B cell (primary cell): ENCODE data around the gene COL4A3. TPM values are rescaled to one million over a fixed set of nuclear protein-coding genes. Genes with fewer than 3 reads are reported as not detected.

Experiments
- ATAC-seq: fragments of 200-7000 bp; cut with Tn5 transposase; one replicate; pipeline ENCODE4 v1.10.0; 2021; ENCODE audit warnings: low read depth, mild to moderate bottlenecking, moderate number of reproducible peaks, moderate library complexity
- CTCF ChIA-PET: fragments of 350-600 bp; sonication (Branson Sonifier 250); formaldehyde crosslinking; loops from one replicate; lab custom pipeline; 2021; ENCODE audit warnings: antibody characterized with exemption, inconsistent platforms; lab: Charles Lee
- POLR2A ChIA-PET: fragments of 350-600 bp; sonication (Branson Sonifier 250); formaldehyde crosslinking; loops from one replicate; lab custom pipeline; 2021; ENCODE audit warnings: antibody characterized with exemption; lab: Charles Lee
- DNase-seq: peaks from one replicate; pipeline ENCODE4 v3.0.0; 2013
- H2AFZ ChIP-seq: 2 replicates; pipeline ENCODE4 v1.6.1; 2012; ENCODE audit warnings: mild to moderate bottlenecking, low read depth, low read length; ENCODE audit not compliant: insufficient read depth, poor library complexity, severe bottlenecking
- H3K27ac ChIP-seq, 2 donors: 1 replicate in 1 of 2; 2 replicates in 1 of 2; pipeline ENCODE4 v1.5.1; 2012 to 2013; ENCODE audit warnings: low read length in 2 of 2, mild to moderate bottlenecking in 2 of 2, moderate library complexity in 1 of 2
- H3K27me3 ChIP-seq, 4 experiments: fragments of 200-600 bp in 1 of 4; sonication (generic) in 1 of 4; replicated peaks in 1 of 4; 1 replicate in 2 of 4; 2 replicates in 2 of 4; pipeline versions ENCODE4 v1.6.1 to v1.7.0; 2013 to 2016; ENCODE audit warnings: low read length in 3 of 4, mild to moderate bottlenecking in 2 of 4, mixed read lengths in 1 of 4, moderate library complexity in 1 of 4; ENCODE audit not compliant: insufficient read depth in 4 of 4, control insufficient read depth in 3 of 4; ENCODE audit errors: control extremely low read depth in 1 of 4
- H3K36me3 ChIP-seq, 2 experiments: replicated peaks in 1 of 2; 1 replicate in 1 of 2; 2 replicates in 1 of 2; pipeline versions ENCODE4 v1.6.1 to v1.7.1; 2013; ENCODE audit warnings: low read length in 1 of 2; ENCODE audit not compliant: insufficient read depth in 2 of 2, control insufficient read depth in 1 of 2; ENCODE audit errors: control extremely low read depth in 1 of 2, extremely low read depth in 1 of 2
- H3K4me1 ChIP-seq, 2 donors: fragments of 200-600 bp in 1 of 2; sonication (generic) in 1 of 2; 1 replicate in 1 of 2; 2 replicates in 1 of 2; pipeline versions ENCODE4 v1.5.1 to v1.6.1; 2013 to 2017; ENCODE audit warnings: low read length in 2 of 2; ENCODE audit not compliant: control insufficient read depth in 2 of 2, insufficient read depth in 2 of 2
- H3K4me2 ChIP-seq: replicated peaks from 2 replicates; pipeline ENCODE3; 2012; ENCODE audit warnings: mild to moderate bottlenecking, low read depth, low read length; ENCODE audit not compliant: poor library complexity, severe bottlenecking
- H3K4me3 ChIP-seq, 5 experiments: fragments of 200-600 bp in 1 of 5; sonication (generic) in 1 of 5; 1 replicate in 3 of 5; 2 replicates in 2 of 5; pipeline versions ENCODE4 v1.5.1 to v1.7.0; 2011 to 2016; ENCODE audit warnings: low read length in 4 of 5, mild to moderate bottlenecking in 4 of 5, low read depth in 2 of 5, control low read depth in 1 of 5, moderate library complexity in 1 of 5; ENCODE audit not compliant: insufficient read depth in 1 of 5; ENCODE audit errors: control extremely low read depth in 1 of 5, extremely low read depth in 1 of 5
- H3K79me2 ChIP-seq: fragments of 200-600 bp; sonication (generic); one replicate; pipeline ENCODE4 v1.6.0; 2016; ENCODE audit warnings: low read length; ENCODE audit not compliant: control insufficient read depth, insufficient read depth
- H3K9ac ChIP-seq: fragments of 200-600 bp; sonication (generic); 2 replicates; pipeline ENCODE4 v1.6.1; 2017; ENCODE audit warnings: mild to moderate bottlenecking, low read length, moderate library complexity
- H3K9me3 ChIP-seq, 3 donors: one replicate each; pipeline versions ENCODE4 v1.6.1 to v1.7.1; 2013; ENCODE audit warnings: low read length in 2 of 3; ENCODE audit not compliant: control insufficient read depth in 2 of 3, insufficient read depth in 1 of 3; ENCODE audit errors: control extremely low read depth in 1 of 3
- H4K20me1 ChIP-seq: 2 replicates; pipeline ENCODE4 v1.6.0; 2012; ENCODE audit warnings: mild to moderate bottlenecking, low read length; ENCODE audit not compliant: insufficient read depth, control insufficient read depth, poor library complexity, severe bottlenecking
- H3K27ac Mint-ChIP-seq: one replicate; pipeline ENCODE4 v1.8.0; 2021; ENCODE audit warnings: mixed read lengths
- H3K27me3 Mint-ChIP-seq: one replicate; pipeline ENCODE4 v1.8.0; 2021; ENCODE audit warnings: mixed read lengths
- H3K4me1 Mint-ChIP-seq: one replicate; pipeline ENCODE4 v1.8.0; 2021; ENCODE audit warnings: mixed read lengths
- H3K4me3 Mint-ChIP-seq: one replicate; pipeline ENCODE4 v1.8.0; 2021; ENCODE audit warnings: mixed read lengths
- H3K9me3 Mint-ChIP-seq: one replicate; pipeline ENCODE4 v1.8.0; 2022; ENCODE audit warnings: mixed read lengths; ENCODE audit not compliant: insufficient read depth
- CTCF ChIP-seq: fragments of 200-600 bp; IDR thresholded peaks from one replicate; pipeline ENCODE4 v1.8.0; 2022; ENCODE audit warnings: antibody characterized with exemption, mild to moderate bottlenecking
- EZH2 ChIP-seq: IDR thresholded peaks from 2 replicates; pipeline ENCODE4 v1.6.1; 2012; ENCODE audit warnings: borderline replicate concordance, low read depth, mild to moderate bottlenecking, moderate library complexity, low read length; ENCODE audit not compliant: insufficient read depth, poor library complexity, severe bottlenecking
- WGBS: methylation state at CpG from one replicate; pipeline ENCODE4 v1.1.5; 2013; ENCODE audit warnings: missing lambda C conversion rate; ENCODE audit not compliant: insufficient coverage; 5-methylcytosine and 5-hydroxymethylcytosine counted together
- intact Hi-C: fragments of 100-400 bp; cut with micrococcal nuclease; formaldehyde crosslinking; loops from one replicate; pipeline ENCODE4 v1.10.0; 2022
- polyA plus RNA-seq: library from polyadenylated mRNA; depleted of rRNA; stranded (reverse); fragments of >200 nt; gene quantifications from 2 replicates; pipeline ENCODE4 v1.2.3, GENCODE V29; 2012
- total RNA-seq, 2 donors: library from RNA; stranded (reverse); fragments of 120-200 nt in 1 of 2; gene quantifications; 1 replicate in 1 of 2; 2 replicates in 1 of 2; pipeline versions ENCODE4 v1.2.3 to v1.2.4, GENCODE V29; 2013 to 2022

The COL4A3 gene
- total and polyA plus RNA-seq, 2 donors (not counting 1 experiment from before 2014, with no cell fraction given) = 33.4 to 45.9 TPM

GRCh38 chr2:227280895-227281294, 116.5 kb downstream of the COL4A3 start:
- peaks cover 0 to 1% (median 0%) of the 10 kb centered on the region in 3 donors for H3K9me3 ChIP-seq
- H2AFZ ChIP-seq = no peak overlapping the region
- H3K4me1 Mint-ChIP-seq = no peaks in the 10 kb centered on the region
- no peak overlapping the region for H3K4me2 ChIP-seq
- POLR2A ChIA-PET = no interaction called here
- TF ChIP-seq EZH2 (no peak), CTCF (no peak)
- no peak overlapping the region for H3K4me3 Mint-ChIP-seq
- H3K27ac ChIP-seq = no peak overlapping the region
- no peaks in the 10 kb centered on the region for H3K9me3 Mint-ChIP-seq
- peaks cover 0 to 7% of the 10 kb centered on the region in 2 experiments for H3K36me3 ChIP-seq
- DNase-seq (no peak), ATAC-seq (no peak)
- H3K27ac Mint-ChIP-seq = no peak overlapping the region
- no peak overlapping the region for H3K4me3 ChIP-seq
- H3K4me1 ChIP-seq = no peaks in the 10 kb centered on the region
- no peak overlapping the region for H3K9ac ChIP-seq
- no peaks in the 10 kb centered on the region for H3K79me2 ChIP-seq
- CTCF ChIA-PET = no interaction called here
- no peaks in the 10 kb centered on the region for H4K20me1 ChIP-seq
- no peaks in the 10 kb centered on the region for H3K27me3 Mint-ChIP-seq
- H3K27me3 ChIP-seq = no peaks in the 10 kb centered on the region
- intact Hi-C loops = no loop called here

- H4K20me1 ChIP-seq = no peaks in the 10 kb centered on the region
- DNase-seq = no peak
- WGBS = 90% methylated on average over 4 of the region's 6 CpGs
- no peaks in the 10 kb centered on the region for H3K4me1 Mint-ChIP-seq
- peaks cover 0 to 1% (median 0%) of the 10 kb centered on the region in 3 donors for H3K9me3 ChIP-seq
- H3K4me2 ChIP-seq = no peak overlapping the region
- no peak overlapping the region for H3K27ac Mint-ChIP-seq
- ChIA-PET CTCF (no interaction called here), POLR2A (no interaction called here)
- H3K4me3 ChIP-seq = no peak overlapping the region
- intact Hi-C loops = no loop called here
- no peak for TF ChIP-seq CTCF
- H3K9ac ChIP-seq = no peak overlapping the region
- H2AFZ ChIP-seq = no peak overlapping the region
- no peaks in the 10 kb centered on the region for H3K27me3 Mint-ChIP-seq
- no peak overlapping the region for H3K27ac ChIP-seq
- no peaks in the 10 kb centered on the region for H3K27me3 ChIP-seq
- no peaks in the 10 kb centered on the region for H3K9me3 Mint-ChIP-seq
- no peaks in the 10 kb centered on the region for H3K79me2 ChIP-seq
- H3K36me3 ChIP-seq = peaks cover 0 to 8% of the 10 kb centered on the region in 2 experiments
- ATAC-seq = no peak
- H3K4me1 ChIP-seq = no peaks in the 10 kb centered on the region
- no peak overlapping the region for H3K4me3 Mint-ChIP-seq
Observed at GRCh38 chr2:227285741-227286236, 121.4 kb downstream of the COL4A3 start.
